H9 (cell line): ENCODE results near the gene ALCAM. TPM values are rescaled to one million over a fixed set of nuclear protein-coding genes. Genes with fewer than 3 reads are reported as not detected.

Experiments used
- DNase-seq: peaks from one replicate; pipeline ENCODE4 v3.0.0-alpha.2; 2017
- H2AFZ ChIP-seq: one replicate; pipeline ENCODE4 v1.6.1; 2013; ENCODE audit warnings: mild to moderate bottlenecking, low read length, control low read depth, moderate library complexity
- H2AK5ac ChIP-seq: 2 replicates; pipeline ENCODE4 v1.6.1; 2013; ENCODE audit warnings: low read length, control low read depth, mixed read lengths; ENCODE audit not compliant: insufficient read length
- H2BK120ac ChIP-seq: one replicate; pipeline ENCODE4 v1.6.1; 2013; ENCODE audit warnings: low read depth, mild to moderate bottlenecking, low read length, control low read depth, inconsistent platforms; ENCODE audit not compliant: poor library complexity, severe bottlenecking
- H2BK12ac ChIP-seq: 2 replicates; pipeline ENCODE4 v1.6.1; 2013; ENCODE audit warnings: low read length, control low read depth, mixed read lengths, low read depth; ENCODE audit not compliant: insufficient read length
- H2BK15ac ChIP-seq: 2 replicates; pipeline ENCODE4 v1.6.1; 2013; ENCODE audit warnings: low read depth, low read length, control low read depth
- H2BK20ac ChIP-seq: one replicate; pipeline ENCODE4 v1.6.1; 2013; ENCODE audit warnings: low read depth, mild to moderate bottlenecking, low read length, control low read depth, inconsistent platforms; ENCODE audit not compliant: poor library complexity, severe bottlenecking
- H2BK5ac ChIP-seq: 2 replicates; pipeline ENCODE4 v1.6.1; 2013; ENCODE audit warnings: low read length, control low read depth, mixed read lengths; ENCODE audit not compliant: insufficient read length
- H3K14ac ChIP-seq: 2 replicates; pipeline ENCODE4 v1.6.1; 2013; ENCODE audit warnings: low read length, control low read depth; ENCODE audit not compliant: insufficient read depth
- H3K18ac ChIP-seq: 2 replicates; pipeline ENCODE4 v1.6.1; 2013; ENCODE audit warnings: low read depth, mild to moderate bottlenecking, mixed read lengths, low read length, control low read depth; ENCODE audit not compliant: insufficient read length
- H3K23ac ChIP-seq: 2 replicates; pipeline ENCODE4 v1.6.1; 2013; ENCODE audit warnings: low read length, control low read depth, mixed read lengths, low read depth; ENCODE audit not compliant: insufficient read length
- H3K23me2 ChIP-seq: 2 replicates; pipeline ENCODE4 v1.6.1; 2013; ENCODE audit warnings: low read depth, mild to moderate bottlenecking, mixed read lengths, low read length, control low read depth; ENCODE audit not compliant: insufficient read length, poor library complexity, severe bottlenecking
- H3K27ac ChIP-seq: 2 replicates; pipeline ENCODE4 v1.5.1; 2013; ENCODE audit warnings: low read length, control low read depth, mixed read lengths, low read depth; ENCODE audit not compliant: insufficient read length
- H3K27me3 ChIP-seq: 2 replicates; pipeline ENCODE4 v1.6.1; 2013; ENCODE audit warnings: low read length, control low read depth, inconsistent platforms; ENCODE audit not compliant: insufficient read depth
- H3K4ac ChIP-seq: 2 replicates; pipeline ENCODE4 v1.6.1; 2013; ENCODE audit warnings: low read depth, mild to moderate bottlenecking, control low read depth, inconsistent platforms, low read length, moderate library complexity
- H3K4me1 ChIP-seq: 2 replicates; pipeline ENCODE4 v1.6.1; 2013; ENCODE audit warnings: low read length, control low read depth, inconsistent platforms; ENCODE audit not compliant: insufficient read depth
- H3K4me2 ChIP-seq: 2 replicates; pipeline ENCODE4 v1.6.1; 2013; ENCODE audit warnings: low read length, control low read depth, mixed read lengths; ENCODE audit not compliant: insufficient read length, insufficient read depth
- H3K56ac ChIP-seq: 2 replicates; pipeline ENCODE4 v1.6.1; 2013; ENCODE audit warnings: low read depth, mild to moderate bottlenecking, mixed read lengths, low read length, control low read depth; ENCODE audit not compliant: insufficient read length
- H3K79me1 ChIP-seq: 2 replicates; pipeline ENCODE4 v1.6.1; 2013; ENCODE audit warnings: low read depth, mild to moderate bottlenecking, moderate library complexity, low read length, control low read depth, inconsistent platforms; ENCODE audit not compliant: insufficient read depth, poor library complexity, severe bottlenecking
- H3K79me2 ChIP-seq: 2 replicates; pipeline ENCODE4 v1.6.1; 2013; ENCODE audit warnings: low read length, control low read depth, inconsistent platforms; ENCODE audit not compliant: insufficient read depth
- H3K9ac ChIP-seq: 2 replicates; pipeline ENCODE4 v1.6.1; 2013; ENCODE audit warnings: low read length, control low read depth, mixed read lengths; ENCODE audit not compliant: insufficient read length; ENCODE audit errors: extremely low read depth
- H3K9me3 ChIP-seq: one replicate; pipeline ENCODE4 v1.6.1; 2013; ENCODE audit warnings: low read depth, low read length, inconsistent platforms; ENCODE audit not compliant: control insufficient read depth
- H3T11ph ChIP-seq: one replicate; pipeline ENCODE4 v1.6.1; 2013; ENCODE audit warnings: mild to moderate bottlenecking, low read length, control low read depth, inconsistent platforms
- H4K20me1 ChIP-seq: one replicate; pipeline ENCODE4 v1.6.1; 2013; ENCODE audit not compliant: control insufficient read depth, insufficient read length, insufficient read depth
- H4K5ac ChIP-seq: 2 replicates; pipeline ENCODE4 v1.6.1; 2013; ENCODE audit warnings: low read depth, mild to moderate bottlenecking, mixed read lengths, low read length, control low read depth; ENCODE audit not compliant: insufficient read length
- H4K8ac ChIP-seq: replicated peaks from 2 replicates; pipeline ENCODE4 v1.6.1; 2013; ENCODE audit warnings: low read length, control low read depth, mixed read lengths, low read depth; ENCODE audit not compliant: insufficient read length
- H4K91ac ChIP-seq: 2 replicates; pipeline ENCODE4 v1.6.1; 2013; ENCODE audit warnings: low read depth, mild to moderate bottlenecking, moderate library complexity, mixed read lengths, low read length, control low read depth; ENCODE audit not compliant: insufficient read length
- H3K27ac Mint-ChIP-seq, 3 experiments: 2 replicates in 2 of 3; 3 replicates in 1 of 3; pipeline ENCODE4 v1.8.0; 2020 to 2021; ENCODE audit warnings: mixed read lengths in 3 of 3, mild to moderate bottlenecking in 1 of 3, moderate library complexity in 1 of 3
- H3K27me3 Mint-ChIP-seq: 2 replicates; pipeline ENCODE4 v1.8.0; 2021; ENCODE audit warnings: low read depth, mild to moderate bottlenecking, moderate library complexity, mixed read lengths
- H3K36me3 Mint-ChIP-seq, 3 experiments: 2 replicates in 2 of 3; 3 replicates in 1 of 3; pipeline ENCODE4 v1.8.0; 2020 to 2021; ENCODE audit warnings: low read depth in 3 of 3, mixed read lengths in 3 of 3; ENCODE audit not compliant: insufficient read depth in 1 of 3
- H3K4me1 Mint-ChIP-seq, 2 experiments: 2 replicates each; pipeline ENCODE4 v1.8.0; 2020; ENCODE audit warnings: mixed read lengths in 2 of 2
- H3K4me3 Mint-ChIP-seq, 2 experiments: 2 replicates in 1 of 2; 3 replicates in 1 of 2; pipeline ENCODE4 v1.8.0; 2020 to 2021; ENCODE audit warnings: mild to moderate bottlenecking in 2 of 2, mixed read lengths in 2 of 2, moderate library complexity in 1 of 2
- H3K9me3 Mint-ChIP-seq, 2 experiments: 2 replicates in 1 of 2; 3 replicates in 1 of 2; pipeline ENCODE4 v1.8.0; 2020; ENCODE audit warnings: mild to moderate bottlenecking in 2 of 2, mixed read lengths in 2 of 2, moderate library complexity in 1 of 2
- WGBS: extraction: QIAGEN DNeasy Blood & Tissue Kit; methylation state at CpG from one replicate; pipeline ENCODE4 v1.1.7; 2013; ENCODE audit warnings: missing lambda C conversion rate, low lambda C conversion rate, mixed read lengths; ENCODE audit not compliant: insufficient read length; ENCODE audit errors: extremely low coverage; 5-methylcytosine and 5-hydroxymethylcytosine counted together
- total RNA-seq: library from RNA; stranded (reverse); gene quantifications from 2 replicates; pipeline ENCODE4 v1.2.1, GENCODE V29; 2021
- TF ChIP-seq, protein P1 (sequence below): fragments of 200-600 bp; sonication (generic); conservative IDR thresholded peaks from 3 replicates; pipeline ENCODE4 v1.8.0; 2021; ENCODE audit warnings: antibody characterized with exemption, mild to moderate bottlenecking

The ALCAM gene
- total RNA-seq, 1 experiment from 2014 or later = 43.7 TPM

DNA sequence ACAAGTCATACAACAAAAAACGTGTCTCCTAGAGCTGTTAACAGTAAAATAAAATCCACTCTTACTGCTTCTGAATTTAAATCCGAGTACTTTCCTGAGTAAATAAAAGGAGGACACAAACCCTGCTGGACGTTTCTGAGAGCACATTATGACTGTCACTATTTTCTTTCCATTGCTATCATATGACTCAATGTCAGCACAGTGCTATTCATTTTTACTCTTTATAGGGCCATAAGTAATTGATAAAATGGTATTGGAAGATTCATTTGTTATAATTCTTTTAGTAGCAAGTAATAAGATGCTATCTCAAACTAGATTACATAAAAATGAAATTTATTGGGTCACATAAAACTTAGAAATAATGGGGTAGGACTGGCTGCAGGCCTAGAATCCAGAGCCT lies 68.6 kb downstream of the ALCAM start:
- WGBS = no CpG with 5 or more reads among the region's 3 CpGs
- no peaks in the 10 kb centered on the region for H3K4me1 Mint-ChIP-seq
- Histone ChIP-seq H3K9me3 (no peaks in the 10 kb centered on the region), H4K20me1 (no peaks in the 10 kb centered on the region), H4K5ac (no peak overlapping the region), H3K9ac (no peak overlapping the region), H4K8ac (no peak overlapping the region), H2BK5ac (no peak overlapping the region), H3K79me2 (no peaks in the 10 kb centered on the region), H3K4me1 (no peaks in the 10 kb centered on the region), H3T11ph (no peak overlapping the region), H3K18ac (no peak overlapping the region), H2BK15ac (no peak overlapping the region), H2BK120ac (no peak overlapping the region), H3K23ac (no peak overlapping the region), H4K91ac (no peak overlapping the region), H3K4ac (no peak overlapping the region), H3K4me2 (no peak overlapping the region), H3K27me3 (no peaks in the 10 kb centered on the region), H2BK20ac (no peak overlapping the region), H2AFZ (no peak overlapping the region), H3K56ac (no peak overlapping the region), H3K27ac (no peak overlapping the region), H2AK5ac (no peak overlapping the region), H3K14ac (no peak overlapping the region), H3K23me2 (no peaks in the 10 kb centered on the region), H3K79me1 (no peaks in the 10 kb centered on the region), H2BK12ac (no peak overlapping the region)
- peaks cover 8 to 9% of the 10 kb centered on the region in 2 experiments; a peak in 3 of 5 replicates for H3K9me3 Mint-ChIP-seq
- no peak overlapping the region for H3K27ac Mint-ChIP-seq
- DNase-seq = no peak
- no peak overlapping the region for H3K4me3 Mint-ChIP-seq
- H3K36me3 Mint-ChIP-seq = peaks cover 9 to 12% (median 10%) of the 10 kb centered on the region in 3 experiments; a peak in 6 of 7 replicates
- no peaks in the 10 kb centered on the region for H3K27me3 Mint-ChIP-seq
- TF ChIP-seq, protein P1, sequence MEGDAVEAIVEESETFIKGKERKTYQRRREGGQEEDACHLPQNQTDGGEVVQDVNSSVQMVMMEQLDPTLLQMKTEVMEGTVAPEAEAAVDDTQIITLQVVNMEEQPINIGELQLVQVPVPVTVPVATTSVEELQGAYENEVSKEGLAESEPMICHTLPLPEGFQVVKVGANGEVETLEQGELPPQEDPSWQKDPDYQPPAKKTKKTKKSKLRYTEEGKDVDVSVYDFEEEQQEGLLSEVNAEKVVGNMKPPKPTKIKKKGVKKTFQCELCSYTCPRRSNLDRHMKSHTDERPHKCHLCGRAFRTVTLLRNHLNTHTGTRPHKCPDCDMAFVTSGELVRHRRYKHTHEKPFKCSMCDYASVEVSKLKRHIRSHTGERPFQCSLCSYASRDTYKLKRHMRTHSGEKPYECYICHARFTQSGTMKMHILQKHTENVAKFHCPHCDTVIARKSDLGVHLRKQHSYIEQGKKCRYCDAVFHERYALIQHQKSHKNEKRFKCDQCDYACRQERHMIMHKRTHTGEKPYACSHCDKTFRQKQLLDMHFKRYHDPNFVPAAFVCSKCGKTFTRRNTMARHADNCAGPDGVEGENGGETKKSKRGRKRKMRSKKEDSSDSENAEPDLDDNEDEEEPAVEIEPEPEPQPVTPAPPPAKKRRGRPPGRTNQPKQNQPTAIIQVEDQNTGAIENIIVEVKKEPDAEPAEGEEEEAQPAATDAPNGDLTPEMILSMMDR = no peak
